ENCODE measurements around the gene RSPH9. TPM values are rescaled to one million over a fixed set of nuclear protein-coding genes. Genes with fewer than 3 reads are reported as not detected.

Gene RSPH9
- total RNA-seq = 0.80 to 0.88 TPM (median 0.82 TPM) in 3 replicates

- Mint-ChIP-seq H3K4me3 (peak within 1 kb of the TSS; percentile 73), H3K36me3 (peaks cover 15% of the 10 kb centered on the region), H3K27me3 (ENCODE audit: low read depth) (no peaks in the 10 kb centered on the region), H3K27ac (peak within 1 kb of the TSS; percentile 67), H3K4me1 (peaks cover 4% of the 10 kb centered on the region), H3K9me3 (no peaks in the 10 kb centered on the region)
- no peak for TF ChIP-seq CTCF (IDR thresholded peaks at IDR 0.05; ENCODE audit: unreplicated experiment)
- peak in 1 of 2 experiments; percentile 70 for DNase-seq (ENCODE audit: low spot score in 2 of 2, unreplicated experiment in 2 of 2)
Measured at GRCh38 chr6:43644940-43645612, at the start of gene RSPH9. Gene RSPH9, plus strand, starts transcription at chr6:43645036. Its CDS starts 63 bp downstream, at chr6:43645099.

- no peak for DNase-seq (ENCODE audit: low spot score in 2 of 2, unreplicated experiment in 2 of 2)
- Mint-ChIP-seq H3K36me3 (peaks cover 23% of the 10 kb centered on the region), H3K4me3 (no peak overlapping the region), H3K27ac (no peak overlapping the region), H3K9me3 (no peaks in the 10 kb centered on the region), H3K27me3 (ENCODE audit: low read depth) (no peaks in the 10 kb centered on the region), H3K4me1 (no peaks in the 10 kb centered on the region)
- TF ChIP-seq CTCF (IDR thresholded peaks at IDR 0.05; ENCODE audit: unreplicated experiment) = no peak
Measured at GRCh38 chr6:43600595-43600994, 44.2 kb upstream of the RSPH9 start.

- DNase-seq (ENCODE audit: low spot score in 2 of 2, unreplicated experiment in 2 of 2) = no peak
- H3K27ac Mint-ChIP-seq = no peak overlapping the region
- H3K36me3 Mint-ChIP-seq = peaks cover 29% of the 10 kb centered on the region
- H3K4me3 Mint-ChIP-seq = no peak overlapping the region
- H3K27me3 Mint-ChIP-seq (ENCODE audit: low read depth) = no peaks in the 10 kb centered on the region
- TF ChIP-seq CTCF (IDR thresholded peaks at IDR 0.05; ENCODE audit: unreplicated experiment) = no peak
- H3K9me3 Mint-ChIP-seq = no peaks in the 10 kb centered on the region
- peaks cover 2% of the 10 kb centered on the region for H3K4me1 Mint-ChIP-seq
Measured at GRCh38 chr6:43604174-43604573, 40.7 kb upstream of the RSPH9 start.

GRCh38 chr6:43606019-43606418, 38.8 kb upstream of the RSPH9 start:
- Mint-ChIP-seq H3K4me3 (no peak overlapping the region), H3K4me1 (peaks cover 2% of the 10 kb centered on the region), H3K9me3 (no peaks in the 10 kb centered on the region), H3K36me3 (peaks cover 26% of the 10 kb centered on the region), H3K27ac (no peak overlapping the region), H3K27me3 (ENCODE audit: low read depth) (no peaks in the 10 kb centered on the region)
- TF ChIP-seq CTCF (IDR thresholded peaks at IDR 0.05; ENCODE audit: unreplicated experiment) = no peak
- no peak for DNase-seq (ENCODE audit: low spot score in 2 of 2, unreplicated experiment in 2 of 2)

- H3K4me1 Mint-ChIP-seq = peaks cover 2% of the 10 kb centered on the region
- no peak overlapping the region for H3K27ac Mint-ChIP-seq
- peak in 1 of 2 experiments; percentile 72 for DNase-seq (ENCODE audit: low spot score in 2 of 2, unreplicated experiment in 2 of 2)
- peaks cover 21% of the 10 kb centered on the region for H3K36me3 Mint-ChIP-seq
- H3K9me3 Mint-ChIP-seq = no peaks in the 10 kb centered on the region
- H3K27me3 Mint-ChIP-seq (ENCODE audit: low read depth) = no peaks in the 10 kb centered on the region
- no peak overlapping the region for H3K4me3 Mint-ChIP-seq
- TF ChIP-seq CTCF (IDR thresholded peaks at IDR 0.05; ENCODE audit: unreplicated experiment) = peak; percentile 83
Measured at GRCh38 chr6:43608310-43608763, 36.5 kb upstream of the RSPH9 start.

All from mesothelial cell of epicardium (in vitro differentiated cells).